Fibroblast of lung (primary cell): ENCODE data around the gene TMEM33.

Experiments
- EZH2 ChIP-seq: IDR thresholded peaks from 2 replicates; pipeline ENCODE4 v1.5.1; 2012; ENCODE audit warnings: low read length, control low read depth, mild to moderate bottlenecking; ENCODE audit errors: missing control alignments
- TF ChIP-seq, protein P1 (sequence below), 2 donors: IDR thresholded peaks in 1 of 2; conservative IDR thresholded peaks in 1 of 2; 1 replicate in 1 of 2; 2 replicates in 1 of 2; pipeline ENCODE4 v1.5.1; 2011 to 2012; ENCODE audit warnings: low read length in 2 of 2, control low read depth in 1 of 2, inconsistent platforms in 1 of 2, low read depth in 1 of 2, mild to moderate bottlenecking in 1 of 2

GRCh38 chr4:41949531-41949930 is 14.3 kb downstream of the TMEM33 start:
- TF ChIP-seq EZH2, result no peak
- TF ChIP-seq, protein P1, sequence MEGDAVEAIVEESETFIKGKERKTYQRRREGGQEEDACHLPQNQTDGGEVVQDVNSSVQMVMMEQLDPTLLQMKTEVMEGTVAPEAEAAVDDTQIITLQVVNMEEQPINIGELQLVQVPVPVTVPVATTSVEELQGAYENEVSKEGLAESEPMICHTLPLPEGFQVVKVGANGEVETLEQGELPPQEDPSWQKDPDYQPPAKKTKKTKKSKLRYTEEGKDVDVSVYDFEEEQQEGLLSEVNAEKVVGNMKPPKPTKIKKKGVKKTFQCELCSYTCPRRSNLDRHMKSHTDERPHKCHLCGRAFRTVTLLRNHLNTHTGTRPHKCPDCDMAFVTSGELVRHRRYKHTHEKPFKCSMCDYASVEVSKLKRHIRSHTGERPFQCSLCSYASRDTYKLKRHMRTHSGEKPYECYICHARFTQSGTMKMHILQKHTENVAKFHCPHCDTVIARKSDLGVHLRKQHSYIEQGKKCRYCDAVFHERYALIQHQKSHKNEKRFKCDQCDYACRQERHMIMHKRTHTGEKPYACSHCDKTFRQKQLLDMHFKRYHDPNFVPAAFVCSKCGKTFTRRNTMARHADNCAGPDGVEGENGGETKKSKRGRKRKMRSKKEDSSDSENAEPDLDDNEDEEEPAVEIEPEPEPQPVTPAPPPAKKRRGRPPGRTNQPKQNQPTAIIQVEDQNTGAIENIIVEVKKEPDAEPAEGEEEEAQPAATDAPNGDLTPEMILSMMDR (conservative IDR thresholded peaks at IDR 0.05 in 1 of 2, IDR thresholded peaks at IDR 0.05 in 1 of 2; ENCODE audit: low read depth in 1 of 2, low read length in 2 of 2), result no peak
